A673 (cell line): ENCODE measurements around the gene KHDRBS1. TPM values are rescaled to one million over a fixed set of nuclear protein-coding genes. Genes with fewer than 3 reads are reported as not detected.

Experiments used
- BruUV-seq: library from RNA; stranded (reverse); fragments of 400-500 nt; replicated peaks from 2 replicates; lab custom pipeline; 2021; lab: Mats Ljungman, UMichigan
- CTCF ChIA-PET: fragments of 300-600 bp; sonication (Branson Sonifier 250); formaldehyde crosslinking; loops from one replicate; lab custom pipeline; 2022; ENCODE audit warnings: antibody characterized with exemption; lab: Charles Lee
- POLR2A ChIA-PET: fragments of 300-600 bp; sonication (Branson Sonifier 250); formaldehyde crosslinking; loops from one replicate; lab custom pipeline; 2022; ENCODE audit warnings: antibody characterized with exemption; ENCODE audit not compliant: low non-redundant PET; lab: Charles Lee
- DNase-seq: peaks from one replicate; pipeline ENCODE4 v3.0.0-alpha.2; 2015; ENCODE audit warnings: low spot score
- H3K27ac ChIP-seq: fragments of 200-600 bp; sonication (generic); 2 replicates; pipeline ENCODE4 v1.5.1; 2016; ENCODE audit warnings: mixed run types, low read depth, mild to moderate bottlenecking, mixed read lengths, antibody characterized with exemption, low read length; ENCODE audit not compliant: poor library complexity, severe bottlenecking
- H3K27me3 ChIP-seq: fragments of 200-600 bp; sonication (generic); replicated peaks from 2 replicates; pipeline ENCODE4 v1.6.1; 2017; ENCODE audit warnings: mixed run types, low read depth, mild to moderate bottlenecking, mixed read lengths, antibody characterized with exemption, low read length; ENCODE audit not compliant: insufficient read depth, poor library complexity
- H3K36me3 ChIP-seq: fragments of 200-600 bp; sonication (generic); 2 replicates; pipeline ENCODE4 v1.6.1; 2016; ENCODE audit warnings: mixed run types, mild to moderate bottlenecking, mixed read lengths, antibody characterized with exemption, low read length; ENCODE audit not compliant: insufficient read depth, poor library complexity, severe bottlenecking
- H3K4me1 ChIP-seq: fragments of 200-600 bp; sonication (generic); 2 replicates; pipeline ENCODE4 v1.6.1; 2017; ENCODE audit warnings: mixed run types, mild to moderate bottlenecking, mixed read lengths, antibody characterized with exemption, low read length; ENCODE audit not compliant: insufficient read depth, poor library complexity, severe bottlenecking
- H3K4me3 ChIP-seq: fragments of 200-600 bp; sonication (generic); 2 replicates; pipeline ENCODE4 v1.5.1; 2016; ENCODE audit warnings: low read depth, mixed run types, mild to moderate bottlenecking, mixed read lengths, low read length; ENCODE audit not compliant: poor library complexity, severe bottlenecking
- H3K9me3 ChIP-seq: fragments of 200-600 bp; sonication (generic); 2 replicates; pipeline ENCODE4 v1.6.1; 2016; ENCODE audit warnings: mixed run types, low read depth, mild to moderate bottlenecking, mixed read lengths, antibody characterized with exemption, low read length; ENCODE audit not compliant: poor library complexity, severe bottlenecking
- CTCF ChIP-seq: fragments of 300-800, 200-600 bp; sonication (generic); conservative IDR thresholded peaks from 2 replicates; pipeline ENCODE4 v1.5.1; 2017; ENCODE audit warnings: low read depth, mild to moderate bottlenecking, antibody characterized with exemption, low read length, moderate library complexity, mixed read lengths
- EZH2 ChIP-seq: fragments of 200-600 bp; sonication (generic); IDR thresholded peaks from 2 replicates; pipeline ENCODE4 v1.6.1; 2017; ENCODE audit warnings: borderline replicate concordance, low read depth, mild to moderate bottlenecking, mixed read lengths, antibody characterized with exemption, low read length; ENCODE audit not compliant: poor library complexity, severe bottlenecking
- intact Hi-C: fragments of 100-400 bp; cut with micrococcal nuclease; formaldehyde crosslinking; loops from one replicate; pipeline ENCODE4 v1.10.0; 2022; ENCODE audit not compliant: unreplicated experiment
- total RNA-seq: library from RNA; stranded (reverse); gene quantifications from 2 replicates; pipeline ENCODE4 v1.2.3, GENCODE V29; 2021

KHDRBS1 gene
- total RNA-seq, 1 experiment from 2014 or later, result 226 TPM

GRCh38 chr1:31985430-31985829 is 28.2 kb upstream of the KHDRBS1 start:
- no peaks in the 10 kb centered on the region for H3K27me3 ChIP-seq
- H3K9me3 ChIP-seq, result no peaks in the 10 kb centered on the region
- CTCF ChIA-PET, result no interaction called here
- H3K4me1 ChIP-seq, result peaks cover 26% of the 10 kb centered on the region
- intact Hi-C loops, result no loop called here
- DNase-seq, result no peak
- TF ChIP-seq CTCF (no peak), EZH2 (no peak)
- H3K4me3 ChIP-seq, result no peak overlapping the region
- no peaks in the 10 kb centered on the region for H3K36me3 ChIP-seq
- POLR2A ChIA-PET, result no interaction called here
- BruUV-seq, result no TSS peak
- H3K27ac ChIP-seq, result peak overlapping the region; percentile 66

GRCh38 chr1:31987135-31987619 is 26.5 kb upstream of the KHDRBS1 start:
- CTCF ChIA-PET, result no interaction called here
- intact Hi-C loops, result no loop called here
- BruUV-seq, result no TSS peak

GRCh38 chr1:31989964-31990363 is 23.7 kb upstream of the KHDRBS1 start:
- ChIA-PET POLR2A (no interaction called here), CTCF (no interaction called here)
- no peaks in the 10 kb centered on the region for H3K36me3 ChIP-seq
- DNase-seq, result no peak
- H3K9me3 ChIP-seq, result no peaks in the 10 kb centered on the region
- intact Hi-C loops, result no loop called here
- H3K27ac ChIP-seq, result no peak overlapping the region
- TF ChIP-seq EZH2 (no peak), CTCF (no peak)
- H3K4me3 ChIP-seq, result no peak overlapping the region
- H3K4me1 ChIP-seq, result peaks cover 15% of the 10 kb centered on the region
- H3K27me3 ChIP-seq, result no peaks in the 10 kb centered on the region
- BruUV-seq, result no TSS peak

More at GRCh38 chr1:31987135-31987619, 26.5 kb upstream of the KHDRBS1 start:
- DNase-seq, result peak; percentile 32
- Histone ChIP-seq H3K4me3 (no peak overlapping the region), H3K9me3 (no peaks in the 10 kb centered on the region), H3K36me3 (no peaks in the 10 kb centered on the region), H3K27me3 (no peaks in the 10 kb centered on the region), H3K4me1 (peaks cover 18% of the 10 kb centered on the region), H3K27ac (no peak overlapping the region)
- TF ChIP-seq CTCF (no peak), EZH2 (no peak)
- POLR2A ChIA-PET, result interaction anchor here (0.5 kb wide), 1 partner anchor 133 kb away, joined by 3 read pairs; no protein-coding TSS in a partner anchor
